ENCODE data around the gene GANC.

GRCh38 chr15:42355291-42355690, 82.3 kb downstream of the GANC start:
- no peak for TF ChIP-seq CTCF (conservative IDR thresholded peaks at IDR 0.05 in 1 of 2, IDR thresholded peaks at IDR 0.05 in 1 of 2; ENCODE audit: extremely low read depth in 1 of 2, insufficient read depth in 1 of 2, low read depth in 1 of 2, low read length in 2 of 2)
- TF ChIP-seq EZH2 (IDR thresholded peaks at IDR 0.05; ENCODE audit: borderline replicate concordance, low read length) = no peak

All from mammary epithelial cell (primary cell).